Dedifferentiated amniotic fluid mesenchymal stem cell (primary cell): ENCODE results near the gene NAPG.
"Not testable (repeated sequence)": the region's sequence is repeated elsewhere in the genome, so short reads cannot be mapped to it uniquely, and the experiment has no call there.

ENCODE experiments used
- DNase-seq: peaks from one replicate; pipeline ENCODE4 v3.0.0-alpha.2; 2016; ENCODE audit errors: extremely low spot score

Gene NAPG

GRCh38 chr18:10525697-10526560, at the start of gene NAPG:
Gene NAPG (plus strand): TSS chr18:10526027. CDS start chr18:10526103, 76 bp downstream.
- peak; percentile 80 for DNase-seq

- no peak for DNase-seq
Measured at GRCh38 chr18:10476338-10476791, 49.5 kb upstream of the NAPG start.

GRCh38 chr18:10477121-10477862, 48.5 kb upstream of the NAPG start:
- DNase-seq: no peak

DNA sequence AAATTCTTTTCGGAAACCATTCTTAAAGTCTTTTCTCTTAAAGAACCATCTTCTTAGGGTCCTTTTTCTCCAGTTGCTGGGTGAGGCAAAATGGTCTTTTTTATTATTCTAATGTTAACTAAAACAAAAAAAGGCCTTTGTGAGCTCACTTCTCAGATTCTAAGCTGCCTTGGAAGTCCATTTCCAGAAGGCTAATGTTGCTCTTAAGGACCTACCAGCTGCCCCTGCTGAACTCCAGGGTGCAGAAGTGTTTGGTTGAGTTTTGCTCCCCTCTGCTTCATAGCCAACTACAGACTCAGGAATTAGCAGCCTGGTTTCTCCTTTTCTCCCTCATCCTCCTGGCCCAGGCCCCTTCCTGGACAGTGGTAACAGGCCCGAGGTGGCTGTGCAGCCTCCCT, 48.0 kb upstream of the NAPG start:
- no peak for DNase-seq

GRCh38 chr18:10481831-10482230, 44.0 kb upstream of the NAPG start:
- DNase-seq: no peak

DNA sequence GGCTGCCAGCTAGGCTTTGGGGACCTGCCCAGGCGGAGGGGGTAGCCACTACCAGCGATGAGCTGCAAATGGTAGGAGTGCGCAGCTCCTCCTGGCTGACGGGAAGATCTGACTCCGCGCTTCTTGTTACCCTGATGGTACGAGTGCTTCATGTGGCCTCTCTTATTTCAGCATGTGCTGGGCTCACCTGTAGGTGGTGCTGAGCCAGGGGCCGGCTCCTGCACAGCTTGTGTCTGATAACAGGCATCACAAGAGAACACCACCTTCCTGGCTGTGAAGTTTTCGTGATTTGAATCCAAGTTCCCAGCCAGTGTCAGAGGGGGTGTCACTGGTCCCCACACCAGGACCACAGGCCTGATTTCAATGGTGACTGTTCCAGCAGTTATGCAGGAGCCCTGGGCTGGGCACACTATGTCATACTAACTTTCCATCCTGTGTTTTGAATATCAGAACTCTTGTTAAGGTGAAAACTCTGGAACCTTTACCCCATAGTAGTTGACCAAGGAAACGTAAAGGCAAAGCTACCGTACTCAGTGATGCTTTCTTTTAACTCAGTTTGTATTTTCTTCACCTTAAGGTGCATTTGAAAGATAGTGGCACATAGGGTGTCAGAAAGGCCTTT, 43.4 kb upstream of the NAPG start:
- DNase-seq: no peak

GRCh38 chr18:10482985-10483949, 42.6 kb upstream of the NAPG start:
- DNase-seq: no peak

GRCh38 chr18:10485475-10485874, 40.4 kb upstream of the NAPG start:
- DNase-seq: no peak

- DNase-seq: no peak
Measured at GRCh38 chr18:10486362-10486761, 39.5 kb upstream of the NAPG start.

GRCh38 chr18:10487154-10487553, 38.7 kb upstream of the NAPG start:
- DNase-seq: no peak

DNA sequence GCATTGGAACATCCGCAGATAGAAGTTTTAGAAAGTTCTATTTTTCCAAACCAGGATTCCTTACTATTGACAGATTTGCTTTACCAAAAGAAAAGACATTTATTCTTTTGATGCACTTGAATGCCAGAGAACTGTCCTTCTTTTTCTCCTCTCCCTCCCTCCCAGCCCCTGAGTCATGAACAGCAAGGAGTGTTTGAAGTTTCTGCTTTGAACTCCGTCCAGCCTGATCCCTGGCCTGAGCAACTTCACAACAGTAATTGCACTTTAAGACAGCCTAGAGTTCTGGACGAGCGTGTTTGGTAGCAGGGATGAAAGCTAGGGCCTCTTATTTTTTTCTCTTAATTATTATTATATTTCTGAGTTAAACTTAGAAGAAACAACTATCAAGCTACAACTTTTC, 37.8 kb upstream of the NAPG start:
- DNase-seq: no peak

DNA sequence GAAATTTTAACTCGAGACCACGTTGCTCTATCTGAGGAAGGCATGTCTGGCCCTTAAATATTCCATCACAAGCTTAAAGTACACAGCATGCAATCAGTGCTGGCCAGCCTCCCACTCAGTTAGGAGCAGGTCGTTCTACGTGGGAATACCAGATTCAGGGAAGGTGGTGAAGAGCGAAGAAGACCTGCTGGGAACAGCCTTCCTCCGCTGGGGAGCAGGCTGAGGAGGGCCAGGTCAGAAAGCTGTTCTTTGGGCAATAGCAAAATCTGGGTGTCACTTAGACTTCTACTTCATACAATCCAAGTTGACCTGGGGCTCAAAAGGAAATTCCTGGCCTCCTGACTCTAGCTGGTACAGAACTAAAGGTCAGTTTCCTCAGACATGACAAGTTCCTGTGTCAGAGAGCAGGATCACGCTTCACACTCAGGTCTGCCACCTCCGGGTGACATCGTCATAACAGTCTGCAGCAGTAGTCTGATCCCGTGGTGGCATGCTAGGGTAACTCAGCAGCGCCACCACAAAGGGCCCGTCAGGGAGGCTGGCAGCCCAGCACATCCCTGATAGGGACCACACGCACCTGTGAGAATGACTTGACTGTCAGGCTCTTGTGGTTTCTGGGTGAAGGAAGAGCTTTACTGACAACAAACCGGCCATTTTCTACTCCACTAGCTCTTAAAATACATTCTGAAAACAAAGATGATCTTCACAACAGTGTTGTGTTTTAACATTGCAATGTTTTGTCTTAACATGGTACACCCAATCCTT, 35.2 kb upstream of the NAPG start:
- no peak for DNase-seq

DNA sequence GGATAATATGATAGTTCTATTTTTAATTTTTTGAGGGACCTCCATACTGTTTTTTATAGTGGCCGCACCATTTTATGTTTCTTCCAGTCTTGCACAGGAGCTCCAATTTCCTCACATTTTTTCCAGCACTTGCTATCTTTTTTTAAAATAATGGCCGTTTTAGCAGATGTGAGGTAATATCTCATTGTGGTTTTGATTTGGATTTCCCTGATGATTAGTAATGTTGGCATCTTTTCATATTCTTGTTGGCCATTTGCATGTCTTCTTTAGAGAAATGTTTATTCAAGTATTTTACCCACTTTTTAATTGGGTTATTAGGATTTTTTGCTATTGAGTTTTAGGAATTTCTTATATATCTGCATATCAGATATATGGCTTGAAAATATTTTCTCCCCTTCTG, 29.9 kb upstream of the NAPG start:
- DNase-seq: no peak

GRCh38 chr18:10497206-10497749, 28.5 kb upstream of the NAPG start:
- DNase-seq: peak; percentile 49

DNA sequence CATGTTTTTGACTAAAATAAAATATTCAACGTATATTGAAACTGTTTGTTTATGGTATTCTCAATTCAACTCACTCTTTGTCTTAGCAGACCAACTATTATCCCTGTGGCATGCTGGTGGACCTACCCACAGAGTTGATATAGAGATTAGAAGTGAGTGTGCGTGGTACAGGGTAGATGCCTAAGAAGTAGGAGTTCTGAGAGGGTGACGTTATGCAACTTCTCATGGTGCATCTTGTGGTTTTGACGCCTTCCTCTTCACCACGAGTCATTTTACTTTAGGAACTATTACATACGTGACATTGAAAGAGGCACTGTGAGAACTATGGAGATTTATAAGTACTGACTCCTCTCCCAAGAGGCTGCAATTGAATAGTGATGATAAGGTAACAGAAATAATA, 26.6 kb upstream of the NAPG start:
- DNase-seq: no peak

DNA sequence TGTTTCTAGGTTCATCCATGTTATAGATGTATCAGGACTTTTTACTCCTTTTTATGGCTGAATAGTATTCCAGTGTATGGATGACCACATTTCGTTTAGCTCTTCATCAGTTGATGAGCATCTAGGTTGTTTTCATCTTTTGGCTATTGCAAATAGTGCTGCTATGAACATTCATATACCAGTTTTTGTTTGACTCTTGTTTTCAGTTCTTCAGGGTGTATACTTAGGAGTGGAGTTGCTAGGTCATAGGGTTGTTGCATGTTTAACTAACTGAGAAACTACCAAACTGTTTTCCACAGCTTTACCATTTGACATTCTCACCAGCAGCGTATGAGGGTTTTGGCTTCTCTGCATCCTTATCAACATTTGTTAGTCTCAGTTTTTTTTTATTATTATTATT, 25.8 kb upstream of the NAPG start:
- no peak for DNase-seq

DNA sequence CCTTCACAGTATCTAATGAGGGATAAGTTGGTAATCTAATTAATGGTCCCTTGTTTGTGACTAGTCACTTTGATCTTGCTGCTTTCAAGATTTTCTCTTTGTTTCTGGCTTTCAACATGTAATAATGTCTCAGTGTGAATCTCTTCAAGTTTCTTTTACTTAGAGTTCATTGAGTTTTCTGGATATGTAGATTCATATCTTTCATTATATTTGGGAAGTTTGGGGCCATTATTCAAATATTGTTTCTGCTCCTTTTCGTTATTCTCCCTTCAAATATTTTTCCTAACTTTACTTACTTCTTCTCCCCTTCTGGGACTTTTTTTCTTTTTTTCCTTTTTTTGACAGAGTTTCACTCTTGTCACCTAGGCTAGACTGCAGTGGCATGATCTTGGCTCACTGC, 21.1 kb upstream of the NAPG start:
- DNase-seq: no peak

DNA sequence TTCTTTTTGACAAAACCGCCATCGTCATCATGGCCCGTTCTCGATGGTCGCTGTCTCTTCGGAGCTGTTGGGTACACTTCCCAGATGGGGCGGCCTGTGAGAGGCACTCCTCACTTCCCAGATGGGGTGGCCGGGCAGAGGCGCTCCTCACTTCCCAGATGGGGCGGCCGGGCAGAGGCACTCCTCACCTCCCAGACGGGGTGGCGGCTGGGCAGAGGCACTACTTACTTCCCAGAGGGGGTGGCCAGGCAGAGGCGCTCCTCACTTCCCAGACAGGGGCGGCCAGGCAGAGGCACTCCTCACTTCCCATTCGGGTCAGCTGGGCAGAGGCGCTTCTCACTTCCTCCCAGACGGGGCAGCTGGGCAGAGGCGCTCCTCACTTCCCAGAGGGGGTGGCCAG, 19.9 kb upstream of the NAPG start:
- not testable (repeated sequence) for DNase-seq

GRCh38 chr18:10508591-10508990, 17.2 kb upstream of the NAPG start:
- DNase-seq: no peak

- DNase-seq: no peak
Measured at GRCh38 chr18:10511236-10511635, 14.6 kb upstream of the NAPG start.
